Activated CD4-positive, alpha-beta T cell treated with anti-CD3 and anti-CD28 coated beads, Interleukin-2, Interleukin-4, amounts not matched to agents 100 ng/mL and 50 ng/mL, durations not matched to agents 16 hours and 8 hours (primary cell): ENCODE results near the gene MAP2K6.
"Not testable (repeated sequence)": the region's sequence is repeated elsewhere in the genome, so short reads cannot be mapped to it uniquely, and the experiment has no call there.

Source experiments
- DNase-seq: peaks from one replicate; pipeline ENCODE4 v3.0.0-alpha.2; 2020; ENCODE audit warnings: low spot score

Gene MAP2K6

DNA sequence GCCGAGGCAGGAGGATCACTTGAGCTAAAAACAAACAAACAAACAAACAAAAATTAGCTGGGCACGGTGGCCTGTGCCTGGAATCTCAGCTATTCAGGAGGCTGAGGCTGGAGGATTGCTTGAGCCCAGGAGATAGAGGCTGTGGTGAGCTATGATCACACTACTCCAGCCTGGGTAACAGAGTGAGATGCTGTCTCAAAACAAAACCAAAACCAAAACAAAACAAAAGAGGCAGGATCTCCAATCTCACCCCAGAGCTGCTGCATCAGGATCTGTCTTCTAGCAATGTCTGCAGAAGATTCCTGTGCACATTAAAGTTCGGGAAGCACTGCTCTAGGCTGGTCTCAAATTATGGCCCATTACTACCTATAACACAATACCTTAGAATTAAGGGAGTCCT is 43.1 kb downstream of the MAP2K6 start:
- peak; percentile 27 for DNase-seq

DNA sequence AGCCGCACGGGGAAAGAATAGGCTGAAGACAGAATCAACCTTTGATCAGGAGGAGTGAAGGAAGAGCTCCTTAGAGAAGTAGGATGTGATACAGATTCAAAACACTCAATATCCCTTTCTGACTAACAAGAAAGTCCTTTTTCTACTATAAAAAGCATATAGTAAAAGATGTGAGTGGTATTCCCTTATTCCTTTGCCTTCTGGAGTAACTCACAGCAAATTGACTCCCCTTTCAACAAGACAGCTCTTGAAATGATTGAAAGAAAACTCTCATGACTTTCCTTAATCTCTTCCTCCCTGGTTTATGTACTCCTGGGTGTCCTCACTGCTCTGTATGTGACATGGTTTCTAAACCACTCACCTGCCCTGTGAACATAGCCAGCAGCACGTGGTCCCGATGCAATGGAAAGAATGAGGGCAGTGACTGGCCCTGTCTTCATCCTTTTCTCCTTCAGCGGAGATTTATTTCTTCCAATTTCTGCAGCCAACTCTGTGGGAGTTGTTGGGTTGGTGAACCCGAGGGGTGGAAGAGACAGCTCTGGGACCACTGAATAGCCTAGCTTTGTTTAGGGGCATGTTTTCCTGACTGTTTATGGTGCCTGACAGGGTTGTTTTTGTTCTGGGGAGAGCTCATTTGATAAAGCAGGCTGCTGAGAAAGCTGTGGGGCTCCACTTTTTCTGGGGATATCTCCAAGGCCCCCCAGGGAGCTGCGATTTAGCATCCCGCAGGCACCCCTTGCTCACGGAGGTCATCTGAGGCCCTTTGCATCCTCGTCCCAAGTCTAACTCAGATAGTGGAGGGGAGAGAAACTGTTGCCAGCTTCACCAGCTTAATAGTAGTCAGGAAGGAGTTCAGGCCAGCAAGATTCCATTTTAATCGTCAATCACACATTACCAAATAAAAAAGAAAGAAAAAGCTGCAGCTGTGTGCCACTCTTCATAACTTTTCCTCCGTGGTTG is 46.7 kb downstream of the MAP2K6 start:
- no peak for DNase-seq

DNA sequence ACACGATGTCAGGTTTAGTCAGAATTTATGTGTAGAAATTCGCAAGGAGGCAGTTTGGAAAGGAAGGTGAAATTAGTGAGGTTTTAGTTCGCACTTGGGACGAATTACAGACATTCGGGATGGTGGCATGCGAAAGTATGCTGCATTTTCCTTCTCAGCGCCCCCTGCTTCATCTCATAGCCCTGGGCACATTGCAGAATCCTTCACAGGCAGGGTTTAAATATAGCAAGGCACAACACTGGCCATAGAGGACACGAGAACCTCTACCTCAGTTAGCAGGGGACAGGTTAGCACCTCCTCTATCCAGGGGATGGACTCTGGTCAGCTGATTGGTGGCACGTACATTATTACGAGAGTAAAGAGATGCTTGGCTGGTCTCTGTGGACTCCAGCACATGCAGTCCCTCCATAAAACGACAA is 47.5 kb downstream of the MAP2K6 start:
- no peak for DNase-seq

DNA sequence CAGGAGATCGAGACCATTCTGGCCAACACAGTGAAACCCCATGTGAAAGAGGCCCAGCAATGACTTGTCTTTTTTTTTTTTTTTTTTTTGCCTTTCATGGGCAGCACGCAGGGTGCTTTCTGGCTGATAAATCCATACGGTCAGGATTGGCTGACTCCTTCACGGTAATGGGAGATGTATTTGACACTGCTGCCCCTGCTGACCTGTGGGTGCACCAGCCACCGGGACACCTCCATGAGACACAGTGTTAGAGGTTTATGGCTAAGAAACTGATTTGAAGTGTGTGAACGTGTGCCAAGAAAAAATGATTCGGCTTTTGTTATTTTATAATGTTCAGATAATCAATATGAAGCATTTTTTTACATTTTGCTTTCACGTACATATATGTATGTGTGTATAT is 48.4 kb downstream of the MAP2K6 start:
- DNase-seq, result no peak

DNA sequence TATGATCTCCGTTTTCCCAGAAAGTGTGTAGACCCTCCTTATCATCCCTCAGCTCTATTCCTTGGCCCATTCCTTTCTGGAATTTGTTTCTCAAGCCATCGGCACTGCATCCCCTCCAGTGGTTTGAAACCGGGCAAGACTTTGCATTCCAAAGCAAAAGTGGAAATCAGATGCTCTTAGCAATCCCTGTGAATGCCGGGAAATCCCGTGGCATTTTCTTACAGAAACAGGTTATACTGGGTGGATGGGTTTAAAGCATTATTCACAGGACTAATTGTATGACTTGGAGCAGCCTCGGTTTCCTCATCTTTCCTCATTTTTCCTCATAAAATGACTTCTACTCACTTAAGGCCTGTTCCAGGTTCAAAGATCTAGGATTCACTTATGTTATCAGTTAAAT is 52.0 kb downstream of the MAP2K6 start:
- DNase-seq, result no peak

DNA sequence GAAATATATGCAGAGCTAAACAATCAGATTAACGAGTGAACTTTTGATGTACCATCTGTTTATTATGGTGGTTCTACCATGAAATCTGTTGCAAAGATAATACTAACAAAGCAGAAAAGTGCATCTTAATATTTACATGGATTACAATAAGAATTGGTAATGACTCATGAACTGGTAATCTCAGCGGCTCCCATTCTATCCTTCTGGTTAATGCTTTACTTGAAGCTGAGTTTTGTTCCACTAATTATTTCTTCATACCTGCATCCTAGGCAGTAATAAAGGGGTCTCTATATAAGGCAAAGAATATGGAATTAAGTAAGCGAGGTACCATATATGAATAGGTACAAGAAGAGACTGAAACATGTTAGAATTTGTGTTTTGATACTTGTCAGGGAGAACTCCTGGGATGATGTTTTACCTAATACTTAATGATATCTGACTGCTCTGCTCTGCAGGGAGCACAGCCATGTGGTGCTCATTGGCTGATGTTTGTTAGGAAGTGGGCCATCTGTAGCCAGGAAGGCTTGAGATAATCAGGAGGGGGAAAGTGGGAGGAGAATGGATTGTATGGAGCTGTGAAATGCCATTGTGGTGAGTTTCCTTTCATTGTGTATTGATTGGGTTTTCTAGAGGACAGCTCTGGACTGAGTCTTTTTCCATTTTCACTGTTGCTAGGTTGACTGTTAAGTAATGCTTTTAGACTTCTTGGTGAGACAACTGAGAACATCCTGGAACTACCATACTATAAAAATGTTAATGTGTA is 52.6 kb downstream of the MAP2K6 start:
- DNase-seq, result no peak

DNA sequence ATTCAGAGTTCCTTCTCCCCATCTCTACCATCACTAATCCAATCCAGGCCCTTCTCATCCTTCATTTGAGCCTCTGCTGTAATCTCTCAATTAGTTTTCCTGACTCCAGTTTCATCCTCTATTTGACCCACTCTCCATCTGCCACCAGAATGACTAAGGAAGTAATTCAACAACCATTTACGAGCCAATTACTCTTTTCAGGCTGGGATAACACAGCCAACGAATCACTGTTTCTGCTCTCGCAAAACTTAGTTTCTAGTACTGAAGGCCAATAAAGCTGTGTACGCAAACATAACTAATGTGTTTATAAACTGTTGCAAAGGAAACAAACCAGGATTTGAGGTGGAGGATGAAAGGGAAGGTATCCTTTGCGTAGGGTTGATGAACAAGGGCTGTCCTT is 53.7 kb downstream of the MAP2K6 start:
- no peak for DNase-seq

DNA sequence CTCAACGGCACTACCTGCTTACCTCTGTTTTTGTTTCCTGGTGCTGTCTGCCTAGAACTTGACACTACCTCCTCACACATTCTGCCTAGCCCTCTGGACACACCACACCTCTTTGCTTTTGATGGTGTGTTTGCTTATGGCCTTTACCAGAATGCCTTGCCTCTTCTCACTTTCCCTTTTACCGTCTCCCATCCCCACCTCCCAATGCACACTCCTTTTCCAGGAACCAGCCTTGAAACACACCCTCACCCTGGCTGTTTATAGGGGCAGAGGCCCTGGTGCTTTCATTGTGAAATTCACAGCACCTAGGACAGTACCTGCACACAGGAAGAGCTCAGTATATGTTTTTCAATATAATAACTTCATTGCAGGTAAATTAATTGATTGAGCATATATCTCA is 56.2 kb downstream of the MAP2K6 start:
- no peak for DNase-seq

DNA sequence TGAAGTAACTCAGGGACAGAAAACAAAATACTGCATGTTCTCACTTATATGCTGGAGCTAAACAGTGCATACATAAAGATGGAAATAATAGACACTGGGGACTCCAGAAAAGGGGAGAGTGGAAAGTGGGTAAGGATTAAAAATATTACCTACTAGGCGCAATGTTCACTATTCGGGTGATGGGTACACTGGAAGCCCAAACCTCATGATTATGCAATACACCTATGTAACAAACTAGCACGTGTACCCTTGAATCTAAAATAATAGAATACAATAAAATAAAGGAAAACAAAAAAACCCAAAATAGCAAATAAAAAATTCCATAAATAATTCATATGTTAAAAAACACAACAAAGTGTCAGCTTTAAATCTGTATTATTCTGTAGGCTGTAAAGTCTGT is 56.9 kb downstream of the MAP2K6 start:
- DNase-seq, result no peak

DNA sequence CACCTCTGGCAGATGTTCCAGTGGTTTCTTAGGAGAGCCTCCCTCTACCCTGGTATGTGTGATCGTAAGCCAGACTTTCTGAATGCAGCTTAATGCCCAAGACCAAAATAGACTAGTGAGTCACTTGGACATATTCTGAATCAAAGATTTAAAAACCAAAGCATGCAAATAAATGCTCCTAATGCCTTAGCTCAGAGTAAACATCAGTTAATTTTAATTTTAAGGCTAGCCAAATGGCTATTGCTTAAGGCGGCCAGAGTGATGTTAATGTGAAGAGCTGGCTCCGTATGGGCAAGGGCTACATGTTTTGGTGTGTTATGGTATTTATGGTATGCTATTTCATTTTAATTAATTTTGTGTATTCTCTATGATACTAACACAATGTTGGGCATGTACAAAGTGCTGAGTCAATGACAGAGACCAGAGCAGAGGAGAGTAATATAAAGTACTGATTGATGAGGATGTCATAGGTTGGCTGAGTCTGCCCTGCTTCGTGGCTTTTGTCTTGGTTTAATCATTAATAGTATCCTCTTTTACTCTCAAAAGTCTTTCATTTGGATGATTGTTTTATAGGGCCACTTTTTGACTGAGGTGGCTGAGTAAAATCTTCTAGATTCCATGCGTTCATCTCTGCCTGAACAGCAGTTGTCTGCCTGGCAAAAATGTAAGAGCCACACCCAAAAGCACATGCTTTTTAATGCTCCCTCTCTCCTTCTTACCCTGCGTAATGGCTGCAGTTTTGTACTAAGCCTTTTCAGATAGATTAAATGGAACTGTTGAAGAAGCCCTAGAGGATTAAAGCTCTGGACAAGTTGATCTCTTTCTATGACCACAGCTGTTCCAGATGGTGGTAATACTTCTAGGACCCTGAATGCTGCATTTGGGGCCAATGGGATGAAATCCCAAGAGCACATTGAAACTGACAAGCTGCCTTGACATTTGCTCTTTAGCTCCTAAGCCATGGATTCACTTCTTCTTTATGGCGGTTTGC is 59.6 kb downstream of the MAP2K6 start:
- no peak for DNase-seq

DNA sequence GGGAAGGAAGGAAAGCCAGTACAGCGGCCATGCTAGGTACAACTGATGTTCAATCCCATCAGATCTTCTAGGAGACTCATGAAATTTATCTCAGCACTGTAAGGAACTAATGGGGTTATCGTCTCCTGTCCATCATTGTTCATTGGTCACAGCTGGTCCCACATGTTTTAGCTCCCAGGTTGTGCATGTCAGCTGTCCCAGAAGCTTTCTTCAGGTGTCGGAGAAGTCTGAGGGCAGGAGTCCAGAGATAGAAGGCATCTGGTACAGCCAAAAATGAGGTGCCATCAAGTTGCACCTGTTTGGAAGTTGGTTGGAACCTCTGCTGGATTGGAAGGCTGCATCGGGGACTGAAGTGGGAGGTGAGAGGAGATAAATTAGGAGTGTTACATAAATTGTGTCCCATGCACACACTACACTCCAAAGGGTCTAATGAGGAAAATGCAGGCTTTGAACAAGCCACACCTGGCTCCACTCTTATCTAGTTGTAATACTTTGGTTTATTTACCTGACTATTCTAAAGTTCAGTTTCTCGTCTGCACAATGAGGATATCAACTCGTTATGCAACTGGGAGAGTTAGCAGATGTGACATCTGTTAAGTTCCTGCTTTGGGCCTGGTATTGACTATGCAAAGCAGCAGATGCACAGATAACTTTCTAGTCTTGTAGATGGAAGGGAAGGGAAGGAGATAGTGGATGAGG is 62.9 kb downstream of the MAP2K6 start:
- DNase-seq, result no peak

DNA sequence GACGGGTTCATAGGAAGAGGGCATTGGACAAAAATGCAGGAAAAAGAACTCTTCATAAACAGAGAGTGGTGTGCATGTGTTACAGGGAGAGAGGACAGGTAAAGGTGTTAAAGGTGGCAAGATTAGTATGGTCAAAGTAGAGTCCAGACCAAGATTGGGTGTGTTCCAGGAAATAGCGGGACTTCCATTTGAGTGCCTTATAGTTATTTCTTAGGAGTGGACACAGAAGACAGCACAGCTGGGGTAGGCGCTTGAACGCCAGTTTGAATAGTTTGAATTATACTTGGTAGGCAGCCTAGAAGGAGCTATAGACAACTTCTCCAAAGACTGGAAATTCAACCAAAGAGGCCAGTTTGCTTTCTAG is 63.4 kb downstream of the MAP2K6 start:
- DNase-seq, result no peak

DNA sequence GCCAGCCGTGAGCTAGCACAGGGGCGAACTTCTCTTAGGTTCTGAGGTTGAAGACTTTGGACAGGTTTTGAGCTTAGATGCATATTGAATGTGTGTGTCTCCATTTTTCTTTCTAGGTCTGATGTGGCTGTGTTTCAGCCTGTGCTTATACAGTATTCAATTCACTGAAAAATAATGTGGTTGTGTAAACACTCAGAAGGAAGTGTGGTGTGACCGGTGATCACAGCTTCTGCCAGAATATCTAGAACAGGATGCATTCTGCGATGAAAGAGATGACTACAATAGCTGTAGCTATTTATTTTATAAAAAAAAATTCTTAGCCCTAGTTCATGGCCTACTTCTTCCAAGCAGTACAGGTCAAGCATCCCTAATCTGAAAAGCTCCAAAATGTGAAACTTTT is 64.4 kb downstream of the MAP2K6 start:
- no peak for DNase-seq

DNA sequence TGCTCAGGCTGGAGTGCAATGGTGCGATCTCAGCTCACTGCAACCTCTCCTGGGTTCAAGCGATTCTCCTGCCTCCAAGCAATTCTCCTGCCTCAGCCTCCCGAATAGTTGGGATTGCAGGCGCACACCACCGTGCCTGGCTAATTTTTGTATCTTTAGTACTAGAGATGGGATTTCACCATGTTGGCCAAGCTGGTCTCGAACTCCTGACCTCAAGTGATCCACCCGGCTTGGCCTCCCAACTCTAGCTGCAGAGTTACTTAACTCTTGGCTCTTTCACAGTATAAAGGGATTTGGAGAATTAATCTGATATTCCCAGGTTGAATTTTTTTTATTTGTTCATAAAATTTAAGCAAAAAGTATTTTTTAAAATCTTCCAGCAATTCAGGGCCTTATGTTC is 65.3 kb downstream of the MAP2K6 start:
- DNase-seq, result not testable (repeated sequence)

DNA sequence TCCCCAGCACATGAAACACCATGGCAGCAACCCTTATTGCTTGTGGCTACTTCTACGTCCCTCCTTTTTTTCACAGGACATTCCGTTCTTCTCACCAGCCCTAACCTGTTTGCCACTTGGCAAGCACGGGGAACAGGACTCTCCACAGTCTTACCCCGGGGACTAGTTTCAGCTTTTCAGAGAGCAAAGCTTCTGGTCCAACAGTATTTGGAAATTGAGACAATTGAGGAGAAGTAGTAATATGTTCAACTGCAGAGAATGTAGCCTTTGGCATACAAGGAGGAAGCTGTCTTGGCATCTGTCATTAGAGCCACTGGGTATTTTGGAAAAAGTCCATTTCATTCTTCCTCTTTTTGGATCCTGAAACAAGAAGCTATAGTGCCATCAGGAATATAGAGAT is 65.7 kb downstream of the MAP2K6 start:
- DNase-seq, result no peak

DNA sequence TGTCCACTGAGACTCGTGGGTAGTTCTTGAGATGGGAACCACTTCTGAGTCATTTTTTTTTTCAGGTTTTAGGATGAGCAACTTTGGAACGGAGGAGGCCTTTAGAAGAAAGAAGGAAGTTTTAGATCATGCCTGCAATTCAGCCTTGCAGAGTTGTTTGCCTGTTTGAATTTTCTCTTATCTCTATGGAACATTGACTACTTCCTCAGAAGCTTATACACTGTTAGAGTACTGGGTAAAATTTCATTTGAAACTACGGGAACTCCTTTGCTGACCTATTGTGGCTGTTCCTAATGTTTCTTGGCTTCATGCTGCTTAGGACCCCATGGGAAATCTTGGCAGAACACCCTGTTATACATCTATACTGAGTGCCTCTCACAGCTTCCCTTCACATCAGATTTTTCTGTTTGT is 70.8 kb downstream of the MAP2K6 start:
- no peak for DNase-seq

DNA sequence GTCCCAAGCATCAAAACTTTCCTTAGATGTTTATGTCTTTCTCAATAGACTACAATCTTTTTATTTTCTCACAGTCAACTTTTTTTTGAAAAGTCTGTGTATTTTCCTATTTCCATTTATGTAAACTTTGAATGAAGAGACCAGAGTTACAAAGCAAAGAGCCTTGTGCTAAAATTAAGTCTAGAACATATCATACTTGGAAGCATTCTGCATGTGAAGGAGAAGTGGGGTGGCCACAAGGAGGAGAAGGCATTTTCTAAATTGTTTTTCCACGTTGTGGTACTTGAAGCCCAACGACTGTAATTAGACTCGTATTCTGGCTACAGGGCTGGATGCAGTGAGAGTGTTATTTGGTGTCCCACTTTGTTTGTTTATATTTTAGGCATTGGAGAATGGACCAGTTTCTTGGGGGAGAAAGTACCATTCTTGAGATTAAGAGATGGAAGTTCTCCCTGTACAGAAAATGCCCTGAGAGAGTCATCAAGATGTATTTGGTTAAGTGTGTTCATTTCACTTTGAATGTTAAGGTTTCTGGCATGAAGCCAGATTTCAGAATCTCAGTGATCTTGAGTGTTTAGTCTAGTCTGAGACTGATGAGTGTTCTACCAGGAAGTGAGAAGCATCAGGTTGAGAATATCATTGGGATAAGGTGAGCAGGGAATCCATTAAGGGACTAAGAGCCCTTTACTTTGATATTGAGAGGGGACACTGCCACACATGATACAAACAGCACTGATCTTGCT is 71.6 kb downstream of the MAP2K6 start:
- no peak for DNase-seq

DNA sequence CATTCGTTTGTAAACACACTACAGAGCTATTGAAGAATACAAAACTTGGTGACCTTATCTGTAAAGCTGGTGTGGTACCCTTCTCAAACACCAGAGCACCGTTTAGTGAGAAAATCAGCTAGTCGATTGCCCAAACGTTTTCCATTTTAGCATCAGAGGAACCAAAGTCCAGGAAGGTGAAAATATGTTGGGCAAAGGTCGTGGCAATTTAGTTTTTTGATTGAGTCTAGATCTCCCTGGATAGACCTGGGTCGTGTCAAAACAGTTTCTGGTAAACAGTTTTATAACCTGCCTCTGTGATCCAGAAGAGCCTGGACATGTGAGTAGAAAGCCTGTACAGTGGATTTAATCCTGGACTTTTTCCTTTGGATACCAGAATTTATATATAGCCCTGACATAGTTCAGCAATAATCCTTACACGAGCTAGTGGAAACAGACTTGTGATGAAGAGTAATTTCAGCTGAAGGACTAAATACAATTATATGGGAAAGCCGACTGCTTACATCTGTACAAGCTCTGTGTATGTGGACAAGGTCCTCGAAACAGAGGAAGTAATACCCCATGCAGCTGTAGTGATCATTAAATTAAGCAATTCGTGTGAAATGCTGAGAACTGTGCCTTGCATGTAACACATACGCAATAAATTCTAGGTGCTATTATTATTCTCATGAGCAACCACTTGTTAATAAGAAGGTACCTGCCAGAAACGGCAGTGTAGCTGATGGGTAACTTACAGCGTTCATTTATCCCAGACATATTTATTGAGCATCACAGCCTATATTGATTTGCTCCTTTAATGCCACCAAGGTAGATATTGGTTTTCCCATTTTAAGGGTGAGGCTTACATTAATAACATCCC is 72.5 kb downstream of the MAP2K6 start:
- DNase-seq, result no peak

DNA sequence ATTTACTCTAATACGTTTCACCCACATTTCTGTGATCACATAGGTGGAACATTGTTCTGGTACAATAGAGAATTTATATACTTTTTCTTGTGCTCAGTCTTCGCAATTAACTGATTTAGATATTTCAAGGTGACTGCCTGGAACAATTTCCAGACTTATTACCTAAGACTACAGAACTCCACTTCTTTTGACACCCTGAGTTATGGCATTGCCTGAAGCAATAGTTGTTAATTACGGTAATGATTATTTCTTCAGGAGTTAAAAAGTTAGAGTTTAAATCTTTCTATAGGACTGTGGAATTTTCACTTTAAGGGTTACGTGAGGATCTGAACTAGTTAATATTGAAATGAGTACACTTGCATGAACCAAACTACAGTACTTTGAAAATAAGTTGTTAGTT is 74.8 kb downstream of the MAP2K6 start:
- DNase-seq, result no peak
